ENCODE results near the gene LCN6.
"Not testable (repeated sequence)": the region's sequence is repeated elsewhere in the genome, so short reads cannot be mapped to it uniquely, and the experiment has no call there.

Gene LCN6

GRCh38 chr9:136759436-136760325, 11.4 kb upstream of the LCN6 start:
- Mint-ChIP-seq H3K4me3 (no peak overlapping the region), H3K27ac (no peak overlapping the region), H3K27me3 (peaks cover 30% of the 10 kb centered on the region), H3K9me3 (peaks cover 17% of the 10 kb centered on the region), H3K4me1 (ENCODE audit: low read depth) (no peaks in the 10 kb centered on the region), H3K36me3 (ENCODE audit: low read depth) (peaks cover 9% of the 10 kb centered on the region)
- intact Hi-C loops (cut with micrococcal nuclease), result no loop called here

GRCh38 chr9:136759001-136759400, 10.7 kb upstream of the LCN6 start:
- H3K27ac Mint-ChIP-seq, result no peak overlapping the region
- peaks cover 9% of the 10 kb centered on the region for H3K36me3 Mint-ChIP-seq (ENCODE audit: low read depth)
- H3K9me3 Mint-ChIP-seq, result peaks cover 17% of the 10 kb centered on the region
- H3K4me3 Mint-ChIP-seq, result no peak overlapping the region
- H3K27me3 Mint-ChIP-seq, result peaks cover 32% of the 10 kb centered on the region
- intact Hi-C loops (cut with micrococcal nuclease), result no loop called here
- H3K4me1 Mint-ChIP-seq (ENCODE audit: low read depth), result no peaks in the 10 kb centered on the region

- peaks cover 9% of the 10 kb centered on the region for H3K36me3 Mint-ChIP-seq (ENCODE audit: low read depth)
- H3K27ac Mint-ChIP-seq, result no peak overlapping the region
- peaks cover 20% of the 10 kb centered on the region for H3K9me3 Mint-ChIP-seq
- H3K4me1 Mint-ChIP-seq (ENCODE audit: low read depth), result no peaks in the 10 kb centered on the region
- no peak overlapping the region for H3K4me3 Mint-ChIP-seq
- peaks cover 25% of the 10 kb centered on the region for H3K27me3 Mint-ChIP-seq
- intact Hi-C loops (cut with micrococcal nuclease), result no loop called here
Observed at GRCh38 chr9:136757751-136758140, 9.4 kb upstream of the LCN6 start.

- intact Hi-C loops (cut with micrococcal nuclease), result no loop called here
- H3K9me3 Mint-ChIP-seq, result peaks cover 25% of the 10 kb centered on the region
- no peak overlapping the region for H3K4me3 Mint-ChIP-seq
- no peaks in the 10 kb centered on the region for H3K4me1 Mint-ChIP-seq (ENCODE audit: low read depth)
- H3K27ac Mint-ChIP-seq, result no peak overlapping the region
- H3K27me3 Mint-ChIP-seq, result peaks cover 28% of the 10 kb centered on the region
- peaks cover 9% of the 10 kb centered on the region for H3K36me3 Mint-ChIP-seq (ENCODE audit: low read depth)
Observed at GRCh38 chr9:136757328-136757727, 9.0 kb upstream of the LCN6 start.

- H3K4me3 Mint-ChIP-seq, result no peak overlapping the region
- H3K4me1 Mint-ChIP-seq (ENCODE audit: low read depth), result no peaks in the 10 kb centered on the region
- H3K9me3 Mint-ChIP-seq, result peaks cover 30% of the 10 kb centered on the region
- H3K27me3 Mint-ChIP-seq, result peaks cover 31% of the 10 kb centered on the region
- intact Hi-C loops (cut with micrococcal nuclease), result no loop called here
- no peak overlapping the region for H3K27ac Mint-ChIP-seq
- H3K36me3 Mint-ChIP-seq (ENCODE audit: low read depth), result peaks cover 9% of the 10 kb centered on the region
Observed at GRCh38 chr9:136756836-136757235, 8.5 kb upstream of the LCN6 start.

GRCh38 chr9:136756134-136756438, 7.8 kb upstream of the LCN6 start:
- Mint-ChIP-seq H3K27me3 (peaks cover 29% of the 10 kb centered on the region), H3K36me3 (ENCODE audit: low read depth) (peaks cover 9% of the 10 kb centered on the region), H3K4me1 (ENCODE audit: low read depth) (no peaks in the 10 kb centered on the region), H3K9me3 (peaks cover 36% of the 10 kb centered on the region), H3K4me3 (no peak overlapping the region), H3K27ac (no peak overlapping the region)
- intact Hi-C loops (cut with micrococcal nuclease), result no loop called here

- H3K4me1 Mint-ChIP-seq (ENCODE audit: low read depth); H3K36me3 Mint-ChIP-seq (ENCODE audit: low read depth); intact Hi-C loops (cut with micrococcal nuclease); H3K4me3 Mint-ChIP-seq; H3K27ac Mint-ChIP-seq: not testable (repeated sequence)
- H3K9me3 Mint-ChIP-seq, result peaks cover 36% of the 10 kb centered on the region
- peaks cover 32% of the 10 kb centered on the region for H3K27me3 Mint-ChIP-seq
Observed at GRCh38 chr9:136755302-136756133, 7.2 kb upstream of the LCN6 start.

- H3K9me3 Mint-ChIP-seq, result peaks cover 36% of the 10 kb centered on the region
- H3K4me3 Mint-ChIP-seq, result no peak overlapping the region
- intact Hi-C loops (cut with micrococcal nuclease), result no loop called here
- peaks cover 6% of the 10 kb centered on the region for H3K4me1 Mint-ChIP-seq (ENCODE audit: low read depth)
- peaks cover 32% of the 10 kb centered on the region for H3K27me3 Mint-ChIP-seq
- H3K27ac Mint-ChIP-seq, result no peak overlapping the region
- peaks cover 9% of the 10 kb centered on the region for H3K36me3 Mint-ChIP-seq (ENCODE audit: low read depth)
Observed at GRCh38 chr9:136754626-136755301, 6.4 kb upstream of the LCN6 start.

- no peak overlapping the region for H3K27ac Mint-ChIP-seq
- intact Hi-C loops (cut with micrococcal nuclease), result no loop called here
- no peak overlapping the region for H3K4me3 Mint-ChIP-seq
- H3K9me3 Mint-ChIP-seq, result peaks cover 36% of the 10 kb centered on the region
- H3K27me3 Mint-ChIP-seq, result peaks cover 36% of the 10 kb centered on the region
- peaks cover 10% of the 10 kb centered on the region for H3K4me1 Mint-ChIP-seq (ENCODE audit: low read depth)
- peaks cover 9% of the 10 kb centered on the region for H3K36me3 Mint-ChIP-seq (ENCODE audit: low read depth)
Observed at GRCh38 chr9:136754059-136754572, 5.8 kb upstream of the LCN6 start.

GRCh38 chr9:136753371-136754058, 5.2 kb upstream of the LCN6 start:
- H3K36me3 Mint-ChIP-seq (ENCODE audit: low read depth), result peaks cover 9% of the 10 kb centered on the region
- peaks cover 14% of the 10 kb centered on the region for H3K4me1 Mint-ChIP-seq (ENCODE audit: low read depth)
- peaks cover 39% of the 10 kb centered on the region for H3K27me3 Mint-ChIP-seq
- H3K27ac Mint-ChIP-seq, result no peak overlapping the region
- H3K4me3 Mint-ChIP-seq, result no peak overlapping the region
- peaks cover 36% of the 10 kb centered on the region for H3K9me3 Mint-ChIP-seq
- intact Hi-C loops (cut with micrococcal nuclease), result no loop called here

- H3K4me3 Mint-ChIP-seq, result no peak overlapping the region
- H3K9me3 Mint-ChIP-seq, result peaks cover 36% of the 10 kb centered on the region
- H3K36me3 Mint-ChIP-seq (ENCODE audit: low read depth), result peaks cover 9% of the 10 kb centered on the region
- H3K27ac Mint-ChIP-seq, result no peak overlapping the region
- peaks cover 15% of the 10 kb centered on the region for H3K4me1 Mint-ChIP-seq (ENCODE audit: low read depth)
- intact Hi-C loops (cut with micrococcal nuclease), result no loop called here
- peaks cover 51% of the 10 kb centered on the region for H3K27me3 Mint-ChIP-seq
Observed at GRCh38 chr9:136751814-136752213, 3.5 kb upstream of the LCN6 start.

- intact Hi-C loops (cut with micrococcal nuclease), result no loop called here
- Mint-ChIP-seq H3K27me3 (peaks cover 54% of the 10 kb centered on the region), H3K4me3 (no peak overlapping the region), H3K36me3 (ENCODE audit: low read depth) (peaks cover 9% of the 10 kb centered on the region), H3K27ac (no peak overlapping the region), H3K4me1 (ENCODE audit: low read depth) (peaks cover 15% of the 10 kb centered on the region), H3K9me3 (peaks cover 31% of the 10 kb centered on the region)
Observed at GRCh38 chr9:136751244-136751643, 2.9 kb upstream of the LCN6 start.

- H3K27me3 Mint-ChIP-seq, result peaks cover 58% of the 10 kb centered on the region
Observed at GRCh38 chr9:136750526-136750925, 2.2 kb upstream of the LCN6 start.

More at GRCh38 chr9:136750526-136750925, 2.2 kb upstream of the LCN6 start:
- Mint-ChIP-seq H3K4me3 (no peak overlapping the region), H3K9me3 (peaks cover 24% of the 10 kb centered on the region), H3K27ac (no peak overlapping the region), H3K4me1 (ENCODE audit: low read depth) (peaks cover 15% of the 10 kb centered on the region), H3K36me3 (ENCODE audit: low read depth) (peaks cover 2% of the 10 kb centered on the region)
- intact Hi-C loops (cut with micrococcal nuclease), result no loop called here

All from dendritic cell treated with granulocyte-macrophage colony-stimulating factor and Interleukin-4, amounts not matched to agents 40 ng/mL and 50 ng/mL, for 4 days (primary cell).